ENCODE results near the gene MMP8.
"Not testable (repeated sequence)": the region's sequence is repeated elsewhere in the genome, so short reads cannot be mapped to it uniquely, and the experiment has no call there.

Gene MMP8

GRCh38 chr11:102724904-102725500 lies at the start of gene MMP8:
MMP8 (minus strand) TSS chr11:102724954; CDS start chr11:102724855, 99 bp downstream.
- DNase-seq (ENCODE audit: low read depth), result no peak

GRCh38 chr11:102773386-102773785 lies 48.6 kb upstream of the MMP8 start:
- no peak for DNase-seq (ENCODE audit: low read depth)

GRCh38 chr11:102771351-102771750 lies 46.6 kb upstream of the MMP8 start:
- no peak for DNase-seq (ENCODE audit: low read depth)

GRCh38 chr11:102770191-102770590 lies 45.4 kb upstream of the MMP8 start:
- DNase-seq (ENCODE audit: low read depth), result no peak

GRCh38 chr11:102767800-102768199 lies 43.0 kb upstream of the MMP8 start:
- no peak for DNase-seq (ENCODE audit: low read depth)

GRCh38 chr11:102763440-102763839 lies 38.7 kb upstream of the MMP8 start:
- DNase-seq (ENCODE audit: low read depth), result no peak

GRCh38 chr11:102762361-102762767 lies 37.6 kb upstream of the MMP8 start:
- DNase-seq (ENCODE audit: low read depth), result no peak

GRCh38 chr11:102761646-102762238 lies 37.0 kb upstream of the MMP8 start:
- DNase-seq (ENCODE audit: low read depth), result no peak

GRCh38 chr11:102760344-102761035 lies 35.7 kb upstream of the MMP8 start:
- DNase-seq (ENCODE audit: low read depth), result no peak

GRCh38 chr11:102757823-102758549 lies 33.2 kb upstream of the MMP8 start:
- DNase-seq (ENCODE audit: low read depth), result no peak

- DNase-seq (ENCODE audit: low read depth), result no peak
Measured at GRCh38 chr11:102753267-102753666, 28.5 kb upstream of the MMP8 start.

- no peak for DNase-seq (ENCODE audit: low read depth)
Measured at GRCh38 chr11:102751673-102752072, 26.9 kb upstream of the MMP8 start.

GRCh38 chr11:102749101-102749722 lies 24.5 kb upstream of the MMP8 start:
- no peak for DNase-seq (ENCODE audit: low read depth)

- not testable (repeated sequence) for DNase-seq (ENCODE audit: low read depth)
Measured at GRCh38 chr11:102746746-102747578, 22.2 kb upstream of the MMP8 start.

GRCh38 chr11:102734650-102735049 lies 9.9 kb upstream of the MMP8 start:
- no peak for DNase-seq (ENCODE audit: low read depth)

GRCh38 chr11:102733232-102733875 lies 8.6 kb upstream of the MMP8 start:
- no peak for DNase-seq (ENCODE audit: low read depth)

- not testable (repeated sequence) for DNase-seq (ENCODE audit: low read depth)
Measured at GRCh38 chr11:102730944-102731343, 6.2 kb upstream of the MMP8 start.

GRCh38 chr11:102729849-102730815 lies 5.4 kb upstream of the MMP8 start:
- no peak for DNase-seq (ENCODE audit: low read depth)

GRCh38 chr11:102727890-102728289 lies 3.1 kb upstream of the MMP8 start:
- DNase-seq (ENCODE audit: low read depth), result no peak

- no peak for DNase-seq (ENCODE audit: low read depth)
Measured at GRCh38 chr11:102722821-102723220, 1.9 kb downstream of the MMP8 start.
